OCI-LY7 (cell line): Measurements from ENCODE around the gene ACVR2A.

Experiments
- EZH2phosphoT487 ChIP-seq: fragments of 200-600 bp; sonication (generic); IDR thresholded peaks from 2 replicates; pipeline ENCODE4 v1.6.1; 2018; ENCODE audit warnings: low read depth, borderline replicate concordance, mild to moderate bottlenecking, mixed run types, antibody characterized with exemption, low read length, moderate library complexity, mixed read lengths
- TF ChIP-seq, protein P1 (sequence below): fragments of 200-600 bp; sonication (generic); conservative IDR thresholded peaks from 2 replicates; pipeline ENCODE4 v1.5.1; 2014; ENCODE audit warnings: mild to moderate bottlenecking, antibody characterized with exemption, low read length, moderate library complexity, mixed read lengths

- TF ChIP-seq, protein P1, sequence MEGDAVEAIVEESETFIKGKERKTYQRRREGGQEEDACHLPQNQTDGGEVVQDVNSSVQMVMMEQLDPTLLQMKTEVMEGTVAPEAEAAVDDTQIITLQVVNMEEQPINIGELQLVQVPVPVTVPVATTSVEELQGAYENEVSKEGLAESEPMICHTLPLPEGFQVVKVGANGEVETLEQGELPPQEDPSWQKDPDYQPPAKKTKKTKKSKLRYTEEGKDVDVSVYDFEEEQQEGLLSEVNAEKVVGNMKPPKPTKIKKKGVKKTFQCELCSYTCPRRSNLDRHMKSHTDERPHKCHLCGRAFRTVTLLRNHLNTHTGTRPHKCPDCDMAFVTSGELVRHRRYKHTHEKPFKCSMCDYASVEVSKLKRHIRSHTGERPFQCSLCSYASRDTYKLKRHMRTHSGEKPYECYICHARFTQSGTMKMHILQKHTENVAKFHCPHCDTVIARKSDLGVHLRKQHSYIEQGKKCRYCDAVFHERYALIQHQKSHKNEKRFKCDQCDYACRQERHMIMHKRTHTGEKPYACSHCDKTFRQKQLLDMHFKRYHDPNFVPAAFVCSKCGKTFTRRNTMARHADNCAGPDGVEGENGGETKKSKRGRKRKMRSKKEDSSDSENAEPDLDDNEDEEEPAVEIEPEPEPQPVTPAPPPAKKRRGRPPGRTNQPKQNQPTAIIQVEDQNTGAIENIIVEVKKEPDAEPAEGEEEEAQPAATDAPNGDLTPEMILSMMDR, result no peak
- TF ChIP-seq EZH2phosphoT487, result no peak
Observed at GRCh38 chr2:147843391-147843863, 1.4 kb upstream of the ACVR2A start.
